B cell (primary cell): ENCODE data around the gene ARHGEF10L.

Experiments used
- EZH2 ChIP-seq: IDR thresholded peaks from 2 replicates; pipeline ENCODE4 v1.6.1; 2012; ENCODE audit warnings: borderline replicate concordance, low read depth, mild to moderate bottlenecking, moderate library complexity, low read length; ENCODE audit not compliant: insufficient read depth, poor library complexity, severe bottlenecking
- TF ChIP-seq, protein P1 (sequence below): fragments of 200-600 bp; IDR thresholded peaks from one replicate; pipeline ENCODE4 v1.8.0; 2022; ENCODE audit warnings: antibody characterized with exemption, mild to moderate bottlenecking

DNA sequence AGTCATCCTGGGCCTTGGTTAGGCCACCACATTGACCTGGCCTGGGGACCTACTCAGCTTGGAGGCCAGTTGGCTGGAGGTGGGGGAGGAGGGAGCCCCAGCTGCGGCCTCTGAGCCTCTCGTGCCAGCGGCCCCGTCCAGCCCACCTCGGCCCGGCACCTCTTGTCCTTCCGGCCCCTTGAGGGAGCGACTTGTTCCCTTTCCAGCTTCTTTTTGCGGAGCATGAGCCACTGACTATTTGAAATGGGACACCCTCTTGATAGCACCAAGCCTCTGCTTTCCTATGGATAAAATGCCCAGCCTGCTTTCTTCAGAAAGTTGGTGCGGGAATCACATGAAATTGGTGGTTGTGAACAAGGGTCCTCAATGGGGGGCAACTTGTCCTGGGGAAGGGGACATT lies 24.7 kb upstream of the ARHGEF10L start:
- TF ChIP-seq EZH2: no peak
- TF ChIP-seq, protein P1, sequence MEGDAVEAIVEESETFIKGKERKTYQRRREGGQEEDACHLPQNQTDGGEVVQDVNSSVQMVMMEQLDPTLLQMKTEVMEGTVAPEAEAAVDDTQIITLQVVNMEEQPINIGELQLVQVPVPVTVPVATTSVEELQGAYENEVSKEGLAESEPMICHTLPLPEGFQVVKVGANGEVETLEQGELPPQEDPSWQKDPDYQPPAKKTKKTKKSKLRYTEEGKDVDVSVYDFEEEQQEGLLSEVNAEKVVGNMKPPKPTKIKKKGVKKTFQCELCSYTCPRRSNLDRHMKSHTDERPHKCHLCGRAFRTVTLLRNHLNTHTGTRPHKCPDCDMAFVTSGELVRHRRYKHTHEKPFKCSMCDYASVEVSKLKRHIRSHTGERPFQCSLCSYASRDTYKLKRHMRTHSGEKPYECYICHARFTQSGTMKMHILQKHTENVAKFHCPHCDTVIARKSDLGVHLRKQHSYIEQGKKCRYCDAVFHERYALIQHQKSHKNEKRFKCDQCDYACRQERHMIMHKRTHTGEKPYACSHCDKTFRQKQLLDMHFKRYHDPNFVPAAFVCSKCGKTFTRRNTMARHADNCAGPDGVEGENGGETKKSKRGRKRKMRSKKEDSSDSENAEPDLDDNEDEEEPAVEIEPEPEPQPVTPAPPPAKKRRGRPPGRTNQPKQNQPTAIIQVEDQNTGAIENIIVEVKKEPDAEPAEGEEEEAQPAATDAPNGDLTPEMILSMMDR: no peak
